HG03432 (cell line): ENCODE results near the gene ACY1.

Source experiments
- ATAC-seq: cut with Tn5 transposase; IDR thresholded peaks from one replicate; pipeline ENCODE4 v1.9.1; 2021; ENCODE audit warnings: mild to moderate bottlenecking, moderate library complexity; ENCODE audit not compliant: unreplicated experiment

The ACY1 gene

GRCh38 chr3:51962854-51963530, 20.3 kb upstream of the ACY1 start:
- no peak for ATAC-seq

GRCh38 chr3:51963951-51964451, 19.3 kb upstream of the ACY1 start:
- no peak for ATAC-seq

GRCh38 chr3:51964521-51964920, 18.8 kb upstream of the ACY1 start:
- ATAC-seq, result no peak

- no peak for ATAC-seq
Measured at GRCh38 chr3:51966016-51966415, 17.3 kb upstream of the ACY1 start.

GRCh38 chr3:51966486-51966885, 16.8 kb upstream of the ACY1 start:
- no peak for ATAC-seq

GRCh38 chr3:51966922-51967383, 16.4 kb upstream of the ACY1 start:
- no peak for ATAC-seq

- peak; percentile 51 for ATAC-seq
Measured at GRCh38 chr3:51967384-51968169, 15.8 kb upstream of the ACY1 start, which contains the start of gene PCBP4. PCBP4 (minus strand) TSS chr3:51967454; CDS start chr3:51961240, 6,214 bp downstream.

GRCh38 chr3:51968170-51968775, 15.1 kb upstream of the ACY1 start:
- ATAC-seq, result no peak

- ATAC-seq, result no peak
Measured at GRCh38 chr3:51968883-51969678, 14.3 kb upstream of the ACY1 start.

- no peak for ATAC-seq
Measured at GRCh38 chr3:51969841-51970240, 13.5 kb upstream of the ACY1 start.

GRCh38 chr3:51970606-51971300, 12.6 kb upstream of the ACY1 start:
- no peak for ATAC-seq

- ATAC-seq, result no peak
Measured at GRCh38 chr3:51971350-51971749, 12.0 kb upstream of the ACY1 start.

- ATAC-seq, result peak; percentile 4
Measured at GRCh38 chr3:51974277-51974962, 8.9 kb upstream of the ACY1 start.

GRCh38 chr3:51974963-51975851, 8.1 kb upstream of the ACY1 start, which contains the start of gene ABHD14A:
ABHD14A (plus strand) TSS chr3:51975064; CDS start chr3:51975136, 72 bp downstream.
- peak; percentile 64 for ATAC-seq

- ATAC-seq, result no peak
Measured at GRCh38 chr3:51975852-51976549, 7.3 kb upstream of the ACY1 start.

- no peak for ATAC-seq
Measured at GRCh38 chr3:51977446-51978142, 5.7 kb upstream of the ACY1 start.

GRCh38 chr3:51978143-51978502, 5.2 kb upstream of the ACY1 start:
- ATAC-seq, result no peak
